SK-N-SH treated with all-trans-retinoic acid at 6 μM for 48 hours (cell line): ENCODE results near the gene DDX39A.

ENCODE experiments used
- ESRRG ChIP-seq: fragments of 250-450 bp; sonication (Bioruptor Pico); IDR thresholded peaks from 2 replicates; pipeline ENCODE4 v1.6.1; 2021; ENCODE audit warnings: mild to moderate bottlenecking
- SNAI2 ChIP-seq: fragments of 250-450 bp; sonication (Bioruptor Pico); IDR thresholded peaks from 2 replicates; pipeline ENCODE4 v1.5.0; 2020; ENCODE audit warnings: mild to moderate bottlenecking, moderate library complexity

GRCh38 chr19:14381689-14382474 is 37.3 kb downstream of the DDX39A start:
- TF ChIP-seq SNAI2 (CRISPR knock-in tag) (no peak), ESRRG (CRISPR knock-in tag) (no peak)
